ENCODE results near the gene PPP2R2C.

The PPP2R2C gene

GRCh38 chr4:6272863-6273660 is 199.4 kb downstream of the PPP2R2C start:
- peaks cover 17% of the 10 kb centered on the region; the same call in 1 of the 2 replicates for H3K4me1 ChIP-seq (ENCODE audit: insufficient read depth, low read length)
- no peak overlapping the region for H3K9ac ChIP-seq (ENCODE audit: low read depth, low read length)
- H3K9me3 ChIP-seq (ENCODE audit: insufficient read depth, low read depth, low read length): no peaks in the 10 kb centered on the region
- no peak overlapping the region for H3K4me3 ChIP-seq (ENCODE audit: low read length)
- no peak overlapping the region for H3K27ac ChIP-seq (ENCODE audit: low read length)
- H3K27me3 ChIP-seq (ENCODE audit: insufficient read depth, low read length): peaks cover 7% of the 10 kb centered on the region; the same call in 1 of the 2 replicates
- H3K36me3 ChIP-seq (ENCODE audit: insufficient read depth, low read depth, low read length): peaks cover 5% of the 10 kb centered on the region; the same call in 1 of the 2 replicates

- Histone ChIP-seq H3K4me1 (ENCODE audit: insufficient read depth, low read length) (peaks cover 17% of the 10 kb centered on the region; the same call in 1 of the 2 replicates), H3K9ac (ENCODE audit: low read depth, low read length) (no peak overlapping the region), H3K27ac (ENCODE audit: low read length) (no peak overlapping the region), H3K36me3 (ENCODE audit: insufficient read depth, low read depth, low read length) (no peaks in the 10 kb centered on the region), H3K9me3 (ENCODE audit: insufficient read depth, low read depth, low read length) (no peaks in the 10 kb centered on the region), H3K4me3 (ENCODE audit: low read length) (no peak overlapping the region), H3K27me3 (ENCODE audit: insufficient read depth, low read length) (peaks cover 12% of the 10 kb centered on the region; the same call in 1 of the 2 replicates)
These were observed 200.5 kb downstream of the PPP2R2C start for GRCh38 chr4:6271701-6272465.

- Histone ChIP-seq H3K27ac (ENCODE audit: low read length) (no peak overlapping the region), H3K9me3 (ENCODE audit: insufficient read depth, low read depth, low read length) (no peaks in the 10 kb centered on the region), H3K36me3 (ENCODE audit: insufficient read depth, low read depth, low read length) (no peaks in the 10 kb centered on the region), H3K4me1 (ENCODE audit: insufficient read depth, low read length) (peaks cover 17% of the 10 kb centered on the region; the same call in 1 of the 2 replicates), H3K27me3 (ENCODE audit: insufficient read depth, low read length) (peaks cover 12% of the 10 kb centered on the region; the same call in 1 of the 2 replicates), H3K4me3 (ENCODE audit: low read length) (no peak overlapping the region), H3K9ac (ENCODE audit: low read depth, low read length) (no peak overlapping the region)
These were observed 201.2 kb downstream of the PPP2R2C start for GRCh38 chr4:6271206-6271605.

- no peak overlapping the region for H3K27ac ChIP-seq (ENCODE audit: low read length)
- H3K4me1 ChIP-seq (ENCODE audit: insufficient read depth, low read length): peaks cover 17% of the 10 kb centered on the region; the same call in 1 of the 2 replicates
- peak overlapping the region; percentile 13; the same call in 1 of the 2 replicates for H3K9ac ChIP-seq (ENCODE audit: low read depth, low read length)
These were observed 201.7 kb downstream of the PPP2R2C start for GRCh38 chr4:6270636-6271121.

More at GRCh38 chr4:6270636-6271121, 201.7 kb downstream of the PPP2R2C start:
- no peaks in the 10 kb centered on the region for H3K36me3 ChIP-seq (ENCODE audit: insufficient read depth, low read depth, low read length)
- peaks cover 12% of the 10 kb centered on the region; the same call in 1 of the 2 replicates for H3K27me3 ChIP-seq (ENCODE audit: insufficient read depth, low read length)
- H3K9me3 ChIP-seq (ENCODE audit: insufficient read depth, low read depth, low read length): no peaks in the 10 kb centered on the region
- H3K4me3 ChIP-seq (ENCODE audit: low read length): peak overlapping the region; percentile 83; the same call in 1 of the 2 replicates

All from iPS-20b (cell line).